ENCODE data around the gene GAPDH. TPM values are rescaled to one million over a fixed set of nuclear protein-coding genes. Genes with fewer than 3 reads are reported as not detected.

The GAPDH gene
- total RNA-seq, 2 donors from 2014 or later = 311 to 476 TPM

DNA sequence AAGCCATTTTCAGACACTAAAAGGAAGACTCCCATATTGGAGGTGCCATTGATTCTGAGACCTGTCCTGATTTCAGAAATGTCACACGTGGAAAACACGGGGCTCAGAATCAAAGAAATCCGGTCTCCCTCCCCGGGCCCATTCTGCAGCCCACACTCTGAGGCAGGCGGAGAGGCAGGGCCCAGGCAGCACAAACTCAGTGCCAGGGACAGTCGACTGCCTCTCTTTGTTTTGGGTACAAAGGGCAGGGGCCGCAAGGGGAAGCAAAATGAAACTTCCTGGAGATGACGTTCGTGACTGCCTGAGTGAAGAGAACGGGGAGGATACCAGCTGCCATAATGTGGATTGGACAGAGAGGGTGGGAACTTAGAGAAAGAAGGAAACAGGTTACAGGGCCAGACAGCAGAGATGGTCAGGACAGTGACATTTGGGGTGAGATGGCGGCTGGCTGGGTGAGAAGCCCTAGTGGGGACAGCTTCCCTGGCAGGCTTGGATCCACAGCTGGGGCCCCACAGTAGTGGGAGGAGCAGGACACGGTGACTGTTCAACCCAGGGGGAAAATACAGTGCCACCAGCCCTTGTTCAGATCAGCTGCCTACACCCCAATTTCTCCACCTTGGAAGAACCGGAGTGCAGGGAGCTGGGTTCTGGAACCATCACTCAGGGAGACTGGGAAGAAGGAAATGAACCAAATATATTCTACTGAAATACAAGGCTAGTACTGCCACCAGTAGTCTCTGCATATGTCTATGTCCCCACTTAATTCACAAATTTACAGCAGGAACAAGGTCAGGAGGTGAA, 8.1 kb downstream of the GAPDH start:
- no peak overlapping the region for H3K27ac ChIP-seq
- H3K4me3 ChIP-seq = no peak overlapping the region
- peaks cover 0 to 12% of the 10 kb centered on the region in 2 donors for H3K36me3 ChIP-seq (replicated peaks in 1 of 2; ENCODE audit: insufficient read depth in 1 of 2, low read depth in 2 of 2)
- ATAC-seq (no peak), DNase-seq (no peak)
- TF ChIP-seq, protein P1, sequence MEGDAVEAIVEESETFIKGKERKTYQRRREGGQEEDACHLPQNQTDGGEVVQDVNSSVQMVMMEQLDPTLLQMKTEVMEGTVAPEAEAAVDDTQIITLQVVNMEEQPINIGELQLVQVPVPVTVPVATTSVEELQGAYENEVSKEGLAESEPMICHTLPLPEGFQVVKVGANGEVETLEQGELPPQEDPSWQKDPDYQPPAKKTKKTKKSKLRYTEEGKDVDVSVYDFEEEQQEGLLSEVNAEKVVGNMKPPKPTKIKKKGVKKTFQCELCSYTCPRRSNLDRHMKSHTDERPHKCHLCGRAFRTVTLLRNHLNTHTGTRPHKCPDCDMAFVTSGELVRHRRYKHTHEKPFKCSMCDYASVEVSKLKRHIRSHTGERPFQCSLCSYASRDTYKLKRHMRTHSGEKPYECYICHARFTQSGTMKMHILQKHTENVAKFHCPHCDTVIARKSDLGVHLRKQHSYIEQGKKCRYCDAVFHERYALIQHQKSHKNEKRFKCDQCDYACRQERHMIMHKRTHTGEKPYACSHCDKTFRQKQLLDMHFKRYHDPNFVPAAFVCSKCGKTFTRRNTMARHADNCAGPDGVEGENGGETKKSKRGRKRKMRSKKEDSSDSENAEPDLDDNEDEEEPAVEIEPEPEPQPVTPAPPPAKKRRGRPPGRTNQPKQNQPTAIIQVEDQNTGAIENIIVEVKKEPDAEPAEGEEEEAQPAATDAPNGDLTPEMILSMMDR (IDR thresholded peaks at IDR 0.05) = no peak
- no peak for TF ChIP-seq POLR2A (IDR thresholded peaks at IDR 0.05)
- WGBS, 2 donors = 72 to 93% methylated on average over 13 of the region's 13 CpGs
- peaks cover 5% of the 10 kb centered on the region for H3K4me1 ChIP-seq
- H3K27me3 ChIP-seq = no peaks in the 10 kb centered on the region
- H3K9me3 ChIP-seq = no peaks in the 10 kb centered on the region
- intact Hi-C loops (cut with DNase I) = loop anchor here (5.0 kb wide), 1 partner anchor 115 kb away; no protein-coding TSS in a partner anchor

DNA sequence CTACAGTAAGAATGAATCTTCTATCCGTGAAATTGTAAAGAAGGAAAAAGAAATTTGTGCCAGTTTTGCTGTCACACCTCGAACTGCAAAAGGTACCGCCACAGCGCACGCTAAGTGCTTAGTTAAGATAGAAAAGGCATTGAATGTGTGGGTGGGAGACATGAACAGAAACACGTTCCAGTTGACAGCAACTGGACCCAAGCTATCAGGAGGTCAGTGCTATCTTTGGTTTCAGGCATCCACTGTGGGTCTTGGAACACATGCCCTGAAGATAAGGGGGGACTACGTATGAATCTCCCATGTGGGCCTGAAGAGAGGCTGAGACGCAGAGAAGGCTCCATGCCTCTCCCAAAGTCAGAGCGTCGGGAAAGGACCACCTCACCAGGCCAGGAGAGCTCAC, 11.7 kb downstream of the GAPDH start:
- DNase-seq (no peak), ATAC-seq (no peak)
- Histone ChIP-seq H3K4me3 (no peak overlapping the region), H3K36me3 (replicated peaks in 1 of 2; ENCODE audit: insufficient read depth in 1 of 2, low read depth in 2 of 2) (peaks cover 0 to 3% of the 10 kb centered on the region in 2 donors), H3K27me3 (no peaks in the 10 kb centered on the region), H3K4me1 (no peaks in the 10 kb centered on the region), H3K9me3 (no peaks in the 10 kb centered on the region), H3K27ac (no peak overlapping the region)
- TF ChIP-seq, protein P1 (IDR thresholded peaks at IDR 0.05) = no peak
- TF ChIP-seq POLR2A (IDR thresholded peaks at IDR 0.05) = no peak
- WGBS, 2 donors = 83 to 87% methylated on average over 10 of the region's 10 CpGs
- intact Hi-C loops (cut with DNase I) = no loop called here

GRCh38 chr12:6547566-6547965, 13.2 kb downstream of the GAPDH start:
- H3K4me1 ChIP-seq = peaks cover 7% of the 10 kb centered on the region
- intact Hi-C loops (cut with DNase I) = no loop called here
- no peaks in the 10 kb centered on the region for H3K27me3 ChIP-seq
- ATAC-seq = no peak
- no peak for DNase-seq
- H3K9me3 ChIP-seq = no peaks in the 10 kb centered on the region
- H3K27ac ChIP-seq = peak overlapping the region in 1 of 4 donors; percentile 42
- peaks cover 0 to 3% of the 10 kb centered on the region in 2 donors for H3K36me3 ChIP-seq (replicated peaks in 1 of 2; ENCODE audit: insufficient read depth in 1 of 2, low read depth in 2 of 2)
- WGBS, 2 donors = 83 to 90% methylated on average over 1 of the region's 1 CpG
- no peak overlapping the region for H3K4me3 ChIP-seq
- no peak for TF ChIP-seq POLR2A (IDR thresholded peaks at IDR 0.05)
- TF ChIP-seq, protein P1 (IDR thresholded peaks at IDR 0.05) = no peak

GRCh38 chr12:6547987-6548386, 13.7 kb downstream of the GAPDH start:
- H3K36me3 ChIP-seq (replicated peaks in 1 of 2; ENCODE audit: insufficient read depth in 1 of 2, low read depth in 2 of 2) = peaks cover 0 to 3% of the 10 kb centered on the region in 2 donors
- H3K27ac ChIP-seq = peak overlapping the region in 1 of 4 donors; percentile 42
- WGBS, 2 donors = 74 to 75% methylated on average over 9 of the region's 9 CpGs
- H3K4me3 ChIP-seq = no peak overlapping the region
- H3K4me1 ChIP-seq = peaks cover 7% of the 10 kb centered on the region
- H3K9me3 ChIP-seq = no peaks in the 10 kb centered on the region
- ATAC-seq (no peak), DNase-seq (no peak)
- intact Hi-C loops (cut with DNase I) = no loop called here
- TF ChIP-seq, protein P1 (IDR thresholded peaks at IDR 0.05) = no peak
- TF ChIP-seq POLR2A (IDR thresholded peaks at IDR 0.05) = no peak
- no peaks in the 10 kb centered on the region for H3K27me3 ChIP-seq

Measured in body of pancreas (tissue), 4 donors.